HepG2 (cell line): ENCODE data around the gene GABBR2. TPM values are rescaled to one million over a fixed set of nuclear protein-coding genes. Genes with fewer than 3 reads are reported as not detected.

ENCODE experiments used
- ATAC-seq: fragments of 200-7000 bp; cut with Tn5 transposase; 3 replicates; pipeline ENCODE4 v1.9.1; 2020; ENCODE audit warnings: mild to moderate bottlenecking, moderate library complexity
- BruUV-seq: library from RNA; stranded (reverse); fragments of 400-500 nt; replicated peaks from 2 replicates; lab custom pipeline; 2021; lab: Mats Ljungman, UMichigan
- CTCF ChIA-PET: fragments of 300-600 bp; formaldehyde crosslinking; extraction: SDS; loops from one replicate; lab custom pipeline; 2021; ENCODE audit warnings: low total read pairs, inconsistent platforms, low intra/inter-chr PET ratio; lab: Yijun Ruan, JAX
- POLR2A ChIA-PET: fragments of 350-600 bp; sonication (Branson Sonifier 250); formaldehyde crosslinking; loops from one replicate; lab custom pipeline; 2020; ENCODE audit warnings: antibody characterized with exemption, inconsistent platforms; lab: Yijun Ruan, JAX
- DNase-seq: peaks from one replicate; pipeline ENCODE4 v3.0.0-alpha.2; 2015; ENCODE audit warnings: low spot score
- FAIRE-seq: peaks from 3 replicates; lab custom pipeline; 2011; peaks lifted over from hg19 to GRCh38; lab: Jason Lieb, UNC
- H2AFZ ChIP-seq: one replicate; pipeline ENCODE4 v1.6.1; 2011; ENCODE audit warnings: low read length, inconsistent platforms
- H3K27ac ChIP-seq: fragments of 300-600 bp; 3 replicates; pipeline ENCODE4 v1.8.0; 2011; ENCODE audit warnings: mixed run types, mild to moderate bottlenecking, mixed read lengths, low read length, inconsistent platforms; ENCODE audit not compliant: insufficient read depth; ENCODE audit errors: extremely low read length
- H3K27me3 ChIP-seq, 2 experiments: fragments of 200-600 bp in 1 of 2; 2 replicates in 1 of 2; 3 replicates in 1 of 2; pipeline versions ENCODE4 v1.6.0 to v1.8.0; 2011; ENCODE audit warnings: low read length in 2 of 2, mild to moderate bottlenecking in 2 of 2, moderate library complexity in 2 of 2, inconsistent platforms in 1 of 2; ENCODE audit not compliant: insufficient read depth in 2 of 2, control insufficient read depth in 1 of 2
- H3K36me3 ChIP-seq, 2 experiments: fragments of 200-600 bp in 1 of 2; replicated peaks in 1 of 2; 2 replicates in 1 of 2; 3 replicates in 1 of 2; pipeline versions ENCODE4 v1.5.1 to v1.8.0; 2011; ENCODE audit warnings: low read length in 2 of 2, inconsistent platforms in 1 of 2; ENCODE audit not compliant: insufficient read depth in 2 of 2, control insufficient read depth in 1 of 2
- H3K4me1 ChIP-seq: 2 replicates; pipeline ENCODE4 v1.5.1; 2012; ENCODE audit warnings: low read length, inconsistent platforms; ENCODE audit not compliant: insufficient read depth
- H3K4me2 ChIP-seq: 2 replicates; pipeline ENCODE4 v1.6.0; 2011; ENCODE audit warnings: low read depth, low read length, inconsistent platforms
- H3K4me3 ChIP-seq, 3 experiments: fragments of 200-600 bp in 1 of 3; sonication (generic), shearing (Covaris generic) in 1 of 3; replicated peaks in 1 of 3; 2 replicates each; pipeline ENCODE4 v1.5.1; 2011 to 2016; ENCODE audit warnings: low read length in 3 of 3, inconsistent platforms in 2 of 3, low read depth in 2 of 3, mild to moderate bottlenecking in 2 of 3, control low read depth in 1 of 3, mixed read lengths in 1 of 3; ENCODE audit not compliant: insufficient read depth in 1 of 3
- H3K79me2 ChIP-seq: one replicate; pipeline ENCODE4 v1.6.1; 2011; ENCODE audit warnings: low read length, inconsistent platforms; ENCODE audit not compliant: insufficient read depth
- H3K9ac ChIP-seq: 2 replicates; pipeline ENCODE4 v1.6.0; 2011; ENCODE audit warnings: mild to moderate bottlenecking, low read depth, low read length, inconsistent platforms; ENCODE audit not compliant: insufficient read depth
- H3K9me3 ChIP-seq: 2 replicates; pipeline ENCODE4 v1.5.1; 2012; ENCODE audit warnings: mild to moderate bottlenecking, low read length
- H4K20me1 ChIP-seq: 2 replicates; pipeline ENCODE4 v1.6.0; 2011; ENCODE audit warnings: inconsistent platforms, mild to moderate bottlenecking, low read length, moderate library complexity; ENCODE audit not compliant: insufficient read depth
- KLF6 ChIP-seq: IDR thresholded peaks from 2 replicates; pipeline ENCODE4 v1.8.0; 2016; ENCODE audit warnings: missing biosample characterization, missing genetic modification reagents
- NFE2L1 ChIP-seq: sonication (generic); formaldehyde crosslinking; IDR thresholded peaks from 2 replicates; pipeline ENCODE4 v1.4.0; 2020; ENCODE audit warnings: missing genetic modification reagents, mild to moderate bottlenecking, borderline replicate concordance
- NFYC ChIP-seq: IDR thresholded peaks from 2 replicates; pipeline ENCODE4 v1.6.1; 2016; ENCODE audit warnings: missing genetic modification reagents, missing compliant biosample characterization
- PAX8 ChIP-seq: sonication (generic); formaldehyde crosslinking; IDR thresholded peaks from 2 replicates; pipeline ENCODE4 v1.8.0; 2022; ENCODE audit warnings: mild to moderate bottlenecking, missing genetic modification reagents, borderline replicate concordance
- SOX13 ChIP-seq, 3 experiments: fragments of 450-650 bp in 1 of 3; sonication (generic) in 1 of 3; formaldehyde crosslinking in 1 of 3; IDR thresholded peaks in 2 of 3; conservative IDR thresholded peaks in 1 of 3; 2 replicates each; pipeline versions ENCODE4 v1.5.0 to v1.6.1; 2016 to 2020; ENCODE audit warnings: antibody characterized with exemption in 1 of 3, mild to moderate bottlenecking in 1 of 3, missing compliant biosample characterization in 1 of 3, missing genetic modification reagents in 1 of 3, moderate library complexity in 1 of 3
- TBL1XR1 ChIP-seq: fragments of 150-350 bp; IDR thresholded peaks from 2 replicates; pipeline ENCODE4 v1.6.1; 2014; ENCODE audit warnings: borderline replicate concordance, low read length; ENCODE audit not compliant: partially characterized antibody
- ZBED4 ChIP-seq: sonication (generic); formaldehyde crosslinking; IDR thresholded peaks from 2 replicates; pipeline ENCODE4 v1.4.0; 2020; ENCODE audit warnings: missing genetic modification reagents, borderline replicate concordance
- ZNF362 ChIP-seq: sonication (generic); formaldehyde crosslinking; IDR thresholded peaks from 2 replicates; pipeline ENCODE4 v1.4.0; 2020; ENCODE audit warnings: missing genetic modification reagents, mild to moderate bottlenecking, borderline replicate concordance
- ZNF484 ChIP-seq: sonication (generic); formaldehyde crosslinking; IDR thresholded peaks from 2 replicates; pipeline ENCODE4 v1.5.1; 2020; ENCODE audit warnings: mild to moderate bottlenecking, low read depth, missing genetic modification reagents, borderline replicate concordance
- ZNF496 ChIP-seq: sonication (generic); formaldehyde crosslinking; IDR thresholded peaks from 2 replicates; pipeline ENCODE4 v1.8.1; 2023; ENCODE audit warnings: mild to moderate bottlenecking, moderate library complexity, missing genetic modification reagents; ENCODE audit not compliant: insufficient replicate concordance
- ZNF83 ChIP-seq: sonication (generic); formaldehyde crosslinking; IDR thresholded peaks from 2 replicates; pipeline ENCODE4 v1.4.0; 2020; ENCODE audit warnings: missing genetic modification reagents, mild to moderate bottlenecking, borderline replicate concordance
- WGBS: methylation state at CpG from one replicate; pipeline ENCODE4 v1.1.6; 2017; ENCODE audit warnings: low lambda C conversion rate; 5-methylcytosine and 5-hydroxymethylcytosine counted together
- in situ Hi-C: cut with HindIII; loops from 2 replicates; pipeline ENCODE4 v1.10.0; 2017; ENCODE audit warnings: low pct_unique_long_range_greater_than_20kb; ENCODE audit not compliant: extremely low pct_ligation_motif_present
- intact Hi-C: fragments of 100-400 bp; cut with micrococcal nuclease; formaldehyde crosslinking; loops from one replicate; pipeline ENCODE4 v1.10.0; 2022; ENCODE audit not compliant: unreplicated experiment
- polyA plus RNA-seq, 8 experiments: library from polyadenylated mRNA; depleted of rRNA in 3 of 8; stranded (reverse) in 7 of 8; unstranded in 1 of 8; fragments of >200 nt; fragmentation: Illumina TruSeq in 4 of 8; extraction: Trizol in 4 of 8; gene quantifications; 2 replicates each; pipeline versions ENCODE4 v1.2.1 to v1.2.3, GENCODE V29; 2011 to 2016; ENCODE audit warnings: low read depth in 4 of 8, missing spikeins in 1 of 8, mixed read lengths in 1 of 8; ENCODE audit not compliant: insufficient read depth in 1 of 8
- total RNA-seq, 5 experiments: library from RNA; depleted of rRNA; stranded (reverse); fragments of >200 nt; fragmentation: Illumina TruSeq; extraction: Trizol; gene quantifications; 2 replicates each; pipeline ENCODE4 v1.2.3, GENCODE V29; 2016; ENCODE audit warnings: low read depth in 1 of 5
- TF ChIP-seq, protein P1 (sequence below): sonication (generic); formaldehyde crosslinking; IDR thresholded peaks from 2 replicates; pipeline ENCODE4 v1.4.0; 2020; ENCODE audit warnings: mild to moderate bottlenecking, missing genetic modification reagents
- TF ChIP-seq, protein P2 (sequence below): IDR thresholded peaks from 2 replicates; pipeline ENCODE4 v1.6.1; 2016; ENCODE audit warnings: missing compliant biosample characterization, missing genetic modification reagents, borderline replicate concordance

GABBR2 gene
- total and polyA plus RNA-seq, 2 of the 13 experiments (the other 11 are each of a cell fraction or from before 2014, with no cell fraction given) = 0.02 TPM; not detected in 1

DNA sequence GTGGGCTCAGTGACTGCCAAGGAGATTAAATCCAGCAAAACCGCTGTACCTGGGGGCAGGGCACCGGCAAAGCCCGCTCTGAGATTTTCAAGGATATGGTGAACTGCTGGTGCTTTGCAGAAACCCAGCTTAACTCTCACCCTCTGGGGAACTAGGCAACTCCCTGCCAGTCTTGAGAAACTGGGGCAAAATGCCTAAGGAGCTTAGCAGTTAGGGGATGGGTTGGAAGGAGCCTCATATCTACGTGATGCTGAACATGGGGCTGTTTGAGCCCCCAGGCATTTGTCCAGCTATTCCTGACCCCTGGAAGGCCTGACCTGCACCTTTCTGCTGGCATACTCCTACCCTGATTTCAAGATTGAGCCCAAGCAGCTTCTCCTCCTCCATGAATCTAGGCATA lies 344.6 kb downstream of the GABBR2 start:
- WGBS = 48% methylated on average over 4 of the region's 4 CpGs
- ATAC-seq (no peak), FAIRE-seq (no peak)
- H3K4me3 ChIP-seq = no peak overlapping the region
- H3K9me3 ChIP-seq = peaks cover 22% of the 10 kb centered on the region
- H4K20me1 ChIP-seq = no peaks in the 10 kb centered on the region
- no peak overlapping the region for H2AFZ ChIP-seq
- no peaks in the 10 kb centered on the region for H3K4me1 ChIP-seq
- in situ Hi-C loops = no loop called here
- H3K79me2 ChIP-seq = no peaks in the 10 kb centered on the region
- POLR2A ChIA-PET = no interaction called here
- H3K27me3 ChIP-seq = peaks cover 0 to 12% of the 10 kb centered on the region in 2 experiments; a peak in 1 of 5 replicates
- H3K27ac ChIP-seq = no peak overlapping the region
- intact Hi-C loops = no loop called here
- no TSS peak for BruUV-seq
- no peaks in the 10 kb centered on the region for H3K36me3 ChIP-seq
- TF ChIP-seq ZNF362 (no peak), KLF6 (CRISPR knock-in tag) (no peak), ZNF496 (CRISPR knock-in tag) (no peak), ZBED4 (CRISPR knock-in tag) (no peak), SOX13 (IDR thresholded peaks at IDR 0.05) (no peak), SOX13 (CRISPR knock-in tag; conservative IDR thresholded peaks at IDR 0.05 in 1 of 2, IDR thresholded peaks at IDR 0.05 in 1 of 2) (no peak), ZNF83 (no peak), NFYC (no peak), ZNF484 (no peak), NFE2L1 (CRISPR knock-in tag) (no peak), TBL1XR1 (no peak), PAX8 (no peak)
- TF ChIP-seq, protein P1, sequence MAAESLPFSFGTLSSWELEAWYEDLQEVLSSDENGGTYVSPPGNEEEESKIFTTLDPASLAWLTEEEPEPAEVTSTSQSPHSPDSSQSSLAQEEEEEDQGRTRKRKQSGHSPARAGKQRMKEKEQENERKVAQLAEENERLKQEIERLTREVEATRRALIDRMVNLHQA (CRISPR knock-in tag) = no peak
- TF ChIP-seq, protein P2, sequence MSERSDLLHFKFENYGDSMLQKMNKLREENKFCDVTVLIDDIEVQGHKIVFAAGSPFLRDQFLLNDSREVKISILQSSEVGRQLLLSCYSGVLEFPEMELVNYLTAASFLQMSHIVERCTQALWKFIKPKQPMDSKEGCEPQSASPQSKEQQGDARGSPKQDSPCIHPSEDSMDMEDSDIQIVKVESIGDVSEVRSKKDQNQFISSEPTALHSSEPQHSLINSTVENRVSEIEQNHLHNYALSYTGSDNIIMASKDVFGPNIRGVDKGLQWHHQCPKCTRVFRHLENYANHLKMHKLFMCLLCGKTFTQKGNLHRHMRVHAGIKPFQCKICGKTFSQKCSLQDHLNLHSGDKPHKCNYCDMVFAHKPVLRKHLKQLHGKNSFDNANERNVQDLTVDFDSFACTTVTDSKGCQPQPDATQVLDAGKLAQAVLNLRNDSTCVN (CRISPR knock-in tag) = no peak
- TF ChIP-seq, all 625 proteins: peak for 0
- no peak for DNase-seq
- Histone ChIP-seq H3K9ac (no peak overlapping the region), H3K4me2 (no peak overlapping the region)
- CTCF ChIA-PET = no interaction called here
